HepG2 (cell line): Measurements from ENCODE around the gene RNH1. TPM values are rescaled to one million over a fixed set of nuclear protein-coding genes. Genes with fewer than 3 reads are reported as not detected.

Experiments
- EHMT2 ChIP-seq: fragments of 200-600 bp; sonication (generic); IDR thresholded peaks from 2 replicates; pipeline ENCODE4 v1.7.0; 2017; ENCODE audit warnings: antibody characterized with exemption, low read depth, low read length, borderline replicate concordance
- HES4 ChIP-seq: sonication (generic); formaldehyde crosslinking; IDR thresholded peaks from 2 replicates; pipeline ENCODE4 v1.9.0; 2021; ENCODE audit warnings: mild to moderate bottlenecking, missing genetic modification reagents, borderline replicate concordance
- RERE ChIP-seq: IDR thresholded peaks from 2 replicates; pipeline ENCODE4 v1.6.1; 2016; ENCODE audit warnings: low read depth, missing genetic modification reagents, missing compliant biosample characterization
- ZFP62 ChIP-seq: sonication (generic); formaldehyde crosslinking; IDR thresholded peaks from 2 replicates; pipeline ENCODE4 v1.4.0; 2020; ENCODE audit warnings: missing genetic modification reagents
- ZHX2 ChIP-seq, 2 experiments: sonication (generic) in 1 of 2; formaldehyde crosslinking in 1 of 2; IDR thresholded peaks; 2 replicates each; pipeline versions ENCODE4 v1.6.1 to v1.9.0; 2014 to 2022; ENCODE audit warnings: antibody characterized with exemption in 1 of 2, borderline replicate concordance in 1 of 2, inconsistent platforms in 1 of 2, low read depth in 1 of 2, missing genetic modification reagents in 1 of 2
- ZNF329 ChIP-seq: sonication (generic); formaldehyde crosslinking; IDR thresholded peaks from 2 replicates; pipeline ENCODE4 v1.9.0; 2021; ENCODE audit warnings: low read depth, mild to moderate bottlenecking, missing genetic modification reagents
- ZNF333 ChIP-seq: sonication (generic); formaldehyde crosslinking; IDR thresholded peaks from 2 replicates; pipeline ENCODE4 v1.4.0; 2020; ENCODE audit warnings: mild to moderate bottlenecking, missing genetic modification reagents, borderline replicate concordance
- ZNF709 ChIP-seq: sonication (generic); formaldehyde crosslinking; IDR thresholded peaks from 2 replicates; pipeline ENCODE4 v1.5.0; 2020; ENCODE audit warnings: mild to moderate bottlenecking, missing genetic modification reagents
- ZNF841 ChIP-seq: sonication (generic); formaldehyde crosslinking; IDR thresholded peaks from 2 replicates; pipeline ENCODE4 v1.8.1; 2023; ENCODE audit warnings: missing genetic modification reagents, borderline replicate concordance
- polyA plus RNA-seq, 8 experiments: library from polyadenylated mRNA; depleted of rRNA in 3 of 8; stranded (reverse) in 7 of 8; unstranded in 1 of 8; fragments of >200 nt; fragmentation: Illumina TruSeq in 4 of 8; extraction: Trizol in 4 of 8; gene quantifications; 2 replicates each; pipeline versions ENCODE4 v1.2.1 to v1.2.3, GENCODE V29; 2011 to 2016; ENCODE audit warnings: low read depth in 4 of 8, missing spikeins in 1 of 8, mixed read lengths in 1 of 8; ENCODE audit not compliant: insufficient read depth in 1 of 8
- total RNA-seq, 5 experiments: library from RNA; depleted of rRNA; stranded (reverse); fragments of >200 nt; fragmentation: Illumina TruSeq; extraction: Trizol; gene quantifications; 2 replicates each; pipeline ENCODE4 v1.2.3, GENCODE V29; 2016; ENCODE audit warnings: low read depth in 1 of 5
- TF ChIP-seq, protein P1 (sequence below): sonication (generic); formaldehyde crosslinking; IDR thresholded peaks from 2 replicates; pipeline ENCODE4 v1.4.0; 2020; ENCODE audit warnings: missing genetic modification reagents
- TF ChIP-seq, protein P2 (sequence below): sonication (generic); formaldehyde crosslinking; IDR thresholded peaks from 2 replicates; pipeline ENCODE4 v1.9.0; 2021; ENCODE audit warnings: missing genetic modification reagents, borderline replicate concordance

The RNH1 gene
- total and polyA plus RNA-seq, 2 of the 13 experiments (the other 11 are each of a cell fraction or from before 2014, with no cell fraction given) = 36.0 to 74.1 TPM

- TF ChIP-seq ZHX2 (IDR thresholded peaks at IDR 0.05; ENCODE audit: low read depth) (peak; percentile 73; the same call in 1 of the 2 replicates), ZHX2 (CRISPR knock-in tag; IDR thresholded peaks at IDR 0.05; ENCODE audit: borderline replicate concordance) (no peak; the same call in 1 of the 2 replicates), EHMT2 (no peak), ZNF841 (CRISPR knock-in tag) (no peak), ZFP62 (peak; percentile 97; the same call in 1 of the 2 replicates), ZNF333 (CRISPR knock-in tag) (peak; percentile 47; the same call in 1 of the 2 replicates), ZNF329 (CRISPR knock-in tag) (peak; percentile 40; the same call in 1 of the 2 replicates), RERE (CRISPR knock-in tag) (0 out of 2 replicates have a peak, but pooled peaks have one; percentile 39), HES4 (CRISPR knock-in tag) (0 out of 2 replicates have a peak, but pooled peaks have one; percentile 9), ZNF709 (CRISPR knock-in tag) (peak; percentile 83)
- TF ChIP-seq, protein P1, sequence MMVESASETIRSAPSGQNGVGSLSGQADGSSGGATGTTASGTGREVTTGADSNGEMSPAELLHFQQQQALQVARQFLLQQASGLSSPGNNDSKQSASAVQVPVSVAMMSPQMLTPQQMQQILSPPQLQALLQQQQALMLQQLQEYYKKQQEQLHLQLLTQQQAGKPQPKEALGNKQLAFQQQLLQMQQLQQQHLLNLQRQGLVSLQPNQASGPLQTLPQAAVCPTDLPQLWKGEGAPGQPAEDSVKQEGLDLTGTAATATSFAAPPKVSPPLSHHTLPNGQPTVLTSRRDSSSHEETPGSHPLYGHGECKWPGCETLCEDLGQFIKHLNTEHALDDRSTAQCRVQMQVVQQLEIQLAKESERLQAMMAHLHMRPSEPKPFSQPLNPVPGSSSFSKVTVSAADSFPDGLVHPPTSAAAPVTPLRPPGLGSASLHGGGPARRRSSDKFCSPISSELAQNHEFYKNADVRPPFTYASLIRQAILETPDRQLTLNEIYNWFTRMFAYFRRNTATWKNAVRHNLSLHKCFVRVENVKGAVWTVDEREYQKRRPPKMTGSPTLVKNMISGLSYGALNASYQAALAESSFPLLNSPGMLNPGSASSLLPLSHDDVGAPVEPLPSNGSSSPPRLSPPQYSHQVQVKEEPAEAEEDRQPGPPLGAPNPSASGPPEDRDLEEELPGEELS (CRISPR knock-in tag) = peak; percentile 53; the same call in 1 of the 2 replicates
- TF ChIP-seq, protein P2, sequence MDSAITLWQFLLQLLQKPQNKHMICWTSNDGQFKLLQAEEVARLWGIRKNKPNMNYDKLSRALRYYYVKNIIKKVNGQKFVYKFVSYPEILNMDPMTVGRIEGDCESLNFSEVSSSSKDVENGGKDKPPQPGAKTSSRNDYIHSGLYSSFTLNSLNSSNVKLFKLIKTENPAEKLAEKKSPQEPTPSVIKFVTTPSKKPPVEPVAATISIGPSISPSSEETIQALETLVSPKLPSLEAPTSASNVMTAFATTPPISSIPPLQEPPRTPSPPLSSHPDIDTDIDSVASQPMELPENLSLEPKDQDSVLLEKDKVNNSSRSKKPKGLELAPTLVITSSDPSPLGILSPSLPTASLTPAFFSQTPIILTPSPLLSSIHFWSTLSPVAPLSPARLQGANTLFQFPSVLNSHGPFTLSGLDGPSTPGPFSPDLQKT (CRISPR knock-in tag) = peak; percentile 51; the same call in 1 of the 2 replicates
Observed at GRCh38 chr11:449889-450808, 56.9 kb downstream of the RNH1 start, which contains the start of gene PTDSS2 (continued).
